ENCODE measurements around the gene HOXA3.
A peak's percentile ranks its signal among the peaks of the same experiment; 100 is the strongest.

HOXA3 gene

GRCh38 chr7:27187475-27188385 is 35.3 kb upstream of the HOXA3 start:
- Histone ChIP-seq H3K36me3 (ENCODE audit: control insufficient read depth in 1 of 2, insufficient read depth in 2 of 2, low read length in 2 of 2) (no peaks in the 10 kb centered on the region), H3K27me3 (ENCODE audit: low read depth, low read length) (peaks cover 93% of the 10 kb centered on the region), H3K27ac (ENCODE audit: low read length) (no peak overlapping the region), H3K9me3 (ENCODE audit: control insufficient read depth in 1 of 2, low read length in 2 of 2) (peaks cover 0 to 8% of the 10 kb centered on the region in 2 donors), H3K4me1 (ENCODE audit: control insufficient read depth in 1 of 2, insufficient read depth in 2 of 2, low read length in 2 of 2) (peaks cover 0 to 50% of the 10 kb centered on the region in 2 donors), H3K4me3 (ENCODE audit: low read depth in 1 of 2, low read length in 2 of 2) (no peak overlapping the region)

GRCh38 chr7:27186668-27187474 is 34.5 kb upstream of the HOXA3 start:
- H3K27me3 ChIP-seq (ENCODE audit: low read depth, low read length) = peaks cover 97% of the 10 kb centered on the region

GRCh38 chr7:27185854-27186667 is 33.7 kb upstream of the HOXA3 start:
- Histone ChIP-seq H3K27ac (ENCODE audit: low read length) (no peak overlapping the region), H3K36me3 (ENCODE audit: control insufficient read depth in 1 of 2, insufficient read depth in 2 of 2, low read length in 2 of 2) (no peaks in the 10 kb centered on the region), H3K27me3 (ENCODE audit: low read depth, low read length) (peaks cover 94% of the 10 kb centered on the region), H3K4me3 (ENCODE audit: low read depth in 1 of 2, low read length in 2 of 2) (no peak overlapping the region), H3K4me1 (ENCODE audit: control insufficient read depth in 1 of 2, insufficient read depth in 2 of 2, low read length in 2 of 2) (peaks cover 0 to 43% of the 10 kb centered on the region in 2 donors), H3K9me3 (ENCODE audit: control insufficient read depth in 1 of 2, low read length in 2 of 2) (peaks cover 0 to 8% of the 10 kb centered on the region in 2 donors)

More at GRCh38 chr7:27186668-27187474, 34.5 kb upstream of the HOXA3 start:
- H3K27ac ChIP-seq (ENCODE audit: low read length) = no peak overlapping the region
- peaks cover 0 to 44% of the 10 kb centered on the region in 2 donors for H3K4me1 ChIP-seq (ENCODE audit: control insufficient read depth in 1 of 2, insufficient read depth in 2 of 2, low read length in 2 of 2)
- H3K36me3 ChIP-seq (ENCODE audit: control insufficient read depth in 1 of 2, insufficient read depth in 2 of 2, low read length in 2 of 2) = no peaks in the 10 kb centered on the region
- peaks cover 0 to 8% of the 10 kb centered on the region in 2 donors for H3K9me3 ChIP-seq (ENCODE audit: control insufficient read depth in 1 of 2, low read length in 2 of 2)
- no peak overlapping the region for H3K4me3 ChIP-seq (ENCODE audit: low read depth in 1 of 2, low read length in 2 of 2)

GRCh38 chr7:27185013-27185853 is 32.9 kb upstream of the HOXA3 start, which contains the start of gene HOXA11:
HOXA11 (minus strand) TSS chr7:27185232; CDS start chr7:27185144, 88 bp downstream.
- H3K4me1 ChIP-seq (ENCODE audit: control insufficient read depth in 1 of 2, insufficient read depth in 2 of 2, low read length in 2 of 2) = peaks cover 0 to 43% of the 10 kb centered on the region in 2 donors
- H3K27ac ChIP-seq (ENCODE audit: low read length) = no peak within 1 kb of the TSS
- H3K9me3 ChIP-seq (ENCODE audit: control insufficient read depth in 1 of 2, low read length in 2 of 2) = peaks cover 0 to 8% of the 10 kb centered on the region in 2 donors
- H3K27me3 ChIP-seq (ENCODE audit: low read depth, low read length) = peaks cover 94% of the 10 kb centered on the region
- H3K4me3 ChIP-seq (ENCODE audit: low read depth in 1 of 2, low read length in 2 of 2) = peak within 1 kb of the TSS in 1 of 2 donors; percentile 33
- no peaks in the 10 kb centered on the region for H3K36me3 ChIP-seq (ENCODE audit: control insufficient read depth in 1 of 2, insufficient read depth in 2 of 2, low read length in 2 of 2)

GRCh38 chr7:27184337-27185012 is 32.1 kb upstream of the HOXA3 start:
- Histone ChIP-seq H3K4me1 (ENCODE audit: control insufficient read depth in 1 of 2, insufficient read depth in 2 of 2, low read length in 2 of 2) (peaks cover 2 to 49% of the 10 kb centered on the region in 2 donors), H3K4me3 (ENCODE audit: low read depth in 1 of 2, low read length in 2 of 2) (peak overlapping the region in 1 of 2 donors; percentile 33), H3K36me3 (ENCODE audit: control insufficient read depth in 1 of 2, insufficient read depth in 2 of 2, low read length in 2 of 2) (no peaks in the 10 kb centered on the region), H3K27me3 (ENCODE audit: low read depth, low read length) (peaks cover 93% of the 10 kb centered on the region), H3K9me3 (ENCODE audit: control insufficient read depth in 1 of 2, low read length in 2 of 2) (peaks cover 0 to 8% of the 10 kb centered on the region in 2 donors), H3K27ac (ENCODE audit: low read length) (no peak overlapping the region)

- H3K27ac ChIP-seq (ENCODE audit: low read length) = no peak overlapping the region
- H3K36me3 ChIP-seq (ENCODE audit: control insufficient read depth in 1 of 2, insufficient read depth in 2 of 2, low read length in 2 of 2) = no peaks in the 10 kb centered on the region
- H3K27me3 ChIP-seq (ENCODE audit: low read depth, low read length) = peaks cover 93% of the 10 kb centered on the region
- peak overlapping the region in 1 of 2 donors; percentile 33 for H3K4me3 ChIP-seq (ENCODE audit: low read depth in 1 of 2, low read length in 2 of 2)
- H3K9me3 ChIP-seq (ENCODE audit: control insufficient read depth in 1 of 2, low read length in 2 of 2) = peaks cover 0 to 8% of the 10 kb centered on the region in 2 donors
- H3K4me1 ChIP-seq (ENCODE audit: control insufficient read depth in 1 of 2, insufficient read depth in 2 of 2, low read length in 2 of 2) = peaks cover 4 to 49% of the 10 kb centered on the region in 2 donors
Measured at GRCh38 chr7:27183682-27184336, 31.4 kb upstream of the HOXA3 start.

GRCh38 chr7:27182861-27183681 is 30.7 kb upstream of the HOXA3 start:
- Histone ChIP-seq H3K27me3 (ENCODE audit: low read depth, low read length) (peaks cover 93% of the 10 kb centered on the region), H3K36me3 (ENCODE audit: control insufficient read depth in 1 of 2, insufficient read depth in 2 of 2, low read length in 2 of 2) (no peaks in the 10 kb centered on the region), H3K4me3 (ENCODE audit: low read depth in 1 of 2, low read length in 2 of 2) (no peak overlapping the region), H3K4me1 (ENCODE audit: control insufficient read depth in 1 of 2, insufficient read depth in 2 of 2, low read length in 2 of 2) (peaks cover 4 to 42% of the 10 kb centered on the region in 2 donors), H3K9me3 (ENCODE audit: control insufficient read depth in 1 of 2, low read length in 2 of 2) (peaks cover 0 to 8% of the 10 kb centered on the region in 2 donors), H3K27ac (ENCODE audit: low read length) (no peak overlapping the region)

- Histone ChIP-seq H3K9me3 (ENCODE audit: control insufficient read depth in 1 of 2, low read length in 2 of 2) (peaks cover 0 to 8% of the 10 kb centered on the region in 2 donors), H3K27ac (ENCODE audit: low read length) (no peak overlapping the region), H3K4me1 (ENCODE audit: control insufficient read depth in 1 of 2, insufficient read depth in 2 of 2, low read length in 2 of 2) (peaks cover 4 to 36% of the 10 kb centered on the region in 2 donors), H3K27me3 (ENCODE audit: low read depth, low read length) (peaks cover 93% of the 10 kb centered on the region), H3K36me3 (ENCODE audit: control insufficient read depth in 1 of 2, insufficient read depth in 2 of 2, low read length in 2 of 2) (no peaks in the 10 kb centered on the region), H3K4me3 (ENCODE audit: low read depth in 1 of 2, low read length in 2 of 2) (no peak overlapping the region)
Measured at GRCh38 chr7:27182285-27182841, 30.0 kb upstream of the HOXA3 start.
